ENCODE measurements around the gene TCF7L1. TPM values are rescaled to one million over a fixed set of nuclear protein-coding genes. Genes with fewer than 3 reads are reported as not detected.

TCF7L1 gene
- total RNA-seq, 4 donors from 2014 or later = 0.75 to 2.9 (median 1.1) TPM

GRCh38 chr2:85324639-85325465, 191.7 kb downstream of the TCF7L1 start:
- peak overlapping the region; percentile 91 to 100 (median 97) for H3K27ac ChIP-seq
- peaks cover 0 to 48% (median 20%) of the 10 kb centered on the region in 4 donors for H3K36me3 ChIP-seq
- peak overlapping the region in 3 of 4 donors; percentile 78 to 99 (median 89) for H3K4me3 ChIP-seq
- no peaks in the 10 kb centered on the region for H3K9me3 ChIP-seq
- intact Hi-C loops (cut with DNase I; ENCODE audit: low total_unique reads) = no loop called here
- in situ Hi-C loops (cut with MboI; ENCODE audit: low pct_ligation_motif_present in 1 of 4, low pct_unique_long_range_greater_than_20kb in 1 of 4, low sequenced_read_pairs in 3 of 4) = no loop called here
- no peaks in the 10 kb centered on the region for H3K27me3 ChIP-seq
- peaks cover 21 to 75% (median 42%) of the 10 kb centered on the region in 4 donors for H3K4me1 ChIP-seq
- peak; percentile 69 for DNase-seq
- TF ChIP-seq POLR2AphosphoS5 (IDR thresholded peaks at IDR 0.05) (peak in 2 of 3 donors; percentile 49 to 74), EP300 (IDR thresholded peaks at IDR 0.05; ENCODE audit: low read depth) (no peak), CTCF (IDR thresholded peaks at IDR 0.05) (no peak), POLR2A (IDR thresholded peaks at IDR 0.05) (peak; percentile 30)
- 28 to 30% methylated on average over 9 to 10 of the region's 10 CpGs for WGBS, 2 donors (ENCODE audit: low coverage in 1 of 2)

GRCh38 chr2:85325466-85325811, 192.2 kb downstream of the TCF7L1 start:
- no peaks in the 10 kb centered on the region for H3K27me3 ChIP-seq
- in situ Hi-C loops (cut with MboI; ENCODE audit: low pct_ligation_motif_present in 1 of 4, low pct_unique_long_range_greater_than_20kb in 1 of 4, low sequenced_read_pairs in 3 of 4) (no loop called here), intact Hi-C loops (cut with DNase I; ENCODE audit: low total_unique reads) (no loop called here)
- H3K4me3 ChIP-seq = peak overlapping the region; percentile 40 to 99 (median 84)
- H3K9me3 ChIP-seq = no peaks in the 10 kb centered on the region
- no peak for TF ChIP-seq CTCF (IDR thresholded peaks at IDR 0.05)
- TF ChIP-seq POLR2A (IDR thresholded peaks at IDR 0.05) = no peak
- TF ChIP-seq EP300 (IDR thresholded peaks at IDR 0.05; ENCODE audit: low read depth) = no peak
- TF ChIP-seq POLR2AphosphoS5 (IDR thresholded peaks at IDR 0.05) = no peak
- H3K27ac ChIP-seq = peak overlapping the region; percentile 91 to 100 (median 97)
- 42% methylated on average over 9 of the region's 9 CpGs; no CpG with 5 or more reads in 1 of the 2 donors for WGBS, 2 donors (ENCODE audit: low coverage in 1 of 2)
- peaks cover 21 to 73% (median 42%) of the 10 kb centered on the region in 4 donors for H3K4me1 ChIP-seq
- H3K36me3 ChIP-seq = peaks cover 0 to 42% (median 17%) of the 10 kb centered on the region in 4 donors
- no peak for DNase-seq

- intact Hi-C loops (cut with DNase I; ENCODE audit: low total_unique reads) = no loop called here
- DNase-seq = peak; percentile 51
- WGBS, 2 donors (ENCODE audit: low coverage in 1 of 2) = 0 to 13% methylated on average over 5 to 31 of the region's 32 CpGs
Observed at GRCh38 chr2:85326406-85327159, 193.4 kb downstream of the TCF7L1 start.

More at GRCh38 chr2:85326406-85327159, 193.4 kb downstream of the TCF7L1 start:
- TF ChIP-seq POLR2AphosphoS5 (IDR thresholded peaks at IDR 0.05) = peak; percentile 5 to 20 (median 10)
- TF ChIP-seq EP300 (IDR thresholded peaks at IDR 0.05; ENCODE audit: low read depth) = no peak
- peak; percentile 20 for TF ChIP-seq POLR2A (IDR thresholded peaks at IDR 0.05)
- no peak for TF ChIP-seq CTCF (IDR thresholded peaks at IDR 0.05)
- Histone ChIP-seq H3K4me1 (peaks cover 21 to 66% (median 42%) of the 10 kb centered on the region in 4 donors), H3K4me3 (peak overlapping the region; percentile 40 to 99 (median 84)), H3K27ac (peak overlapping the region; percentile 91 to 100 (median 97)), H3K36me3 (peaks cover 0 to 31% (median 12%) of the 10 kb centered on the region in 4 donors), H3K9me3 (no peaks in the 10 kb centered on the region), H3K27me3 (no peaks in the 10 kb centered on the region)
- in situ Hi-C loops (cut with MboI; ENCODE audit: low pct_ligation_motif_present in 1 of 4, low pct_unique_long_range_greater_than_20kb in 1 of 4, low sequenced_read_pairs in 3 of 4) = no loop called here
